Activated CD4-positive, alpha-beta T cell treated with anti-CD3 and anti-CD28 coated beads, Interleukin-2, amount 50 U/mL, for 16 hours (primary cell): ENCODE data around the gene ADD3.
"Not testable (repeated sequence)": the region's sequence is repeated elsewhere in the genome, so short reads cannot be mapped to it uniquely, and the experiment has no call there.

Experiments used
- DNase-seq: peaks from one replicate; pipeline ENCODE4 v3.0.0-alpha.2; 2020

ADD3 gene

GRCh38 chr10:109977382-109977806, 30.4 kb upstream of the ADD3 start:
- no peak for DNase-seq

GRCh38 chr10:109978481-109978880, 29.3 kb upstream of the ADD3 start:
- DNase-seq = peak; percentile 52

- no peak for DNase-seq
These were observed 28.6 kb upstream of the ADD3 start for GRCh38 chr10:109979215-109979614.

GRCh38 chr10:109981650-109982049, 26.1 kb upstream of the ADD3 start:
- no peak for DNase-seq

- DNase-seq = no peak
These were observed 25.7 kb upstream of the ADD3 start for GRCh38 chr10:109982123-109982522.

- DNase-seq = no peak
These were observed 25.0 kb upstream of the ADD3 start for GRCh38 chr10:109982812-109983211.

- DNase-seq = no peak
These were observed 23.8 kb upstream of the ADD3 start for GRCh38 chr10:109984013-109984412.

GRCh38 chr10:109985768-109986167, 22.0 kb upstream of the ADD3 start:
- DNase-seq = not testable (repeated sequence)

GRCh38 chr10:109987452-109988211, 20.2 kb upstream of the ADD3 start:
- DNase-seq = no peak

- no peak for DNase-seq
These were observed 19.6 kb upstream of the ADD3 start for GRCh38 chr10:109988212-109988596.

GRCh38 chr10:109991266-109991855, 16.4 kb upstream of the ADD3 start:
- no peak for DNase-seq

- DNase-seq = no peak
These were observed 15.3 kb upstream of the ADD3 start for GRCh38 chr10:109992485-109992884.

- no peak for DNase-seq
These were observed 14.0 kb upstream of the ADD3 start for GRCh38 chr10:109993551-109994330.

GRCh38 chr10:109994711-109995577, 12.8 kb upstream of the ADD3 start:
- no peak for DNase-seq

GRCh38 chr10:109995595-109995994, 12.2 kb upstream of the ADD3 start:
- DNase-seq = no peak

- DNase-seq = no peak
These were observed 11.6 kb upstream of the ADD3 start for GRCh38 chr10:109996225-109996624.

- no peak for DNase-seq
These were observed 11.0 kb upstream of the ADD3 start for GRCh38 chr10:109996766-109997171.

- no peak for DNase-seq
These were observed 10.6 kb upstream of the ADD3 start for GRCh38 chr10:109997233-109997632.

- no peak for DNase-seq
These were observed 9.3 kb upstream of the ADD3 start for GRCh38 chr10:109998513-109998912.

- DNase-seq = no peak
These were observed 4.8 kb upstream of the ADD3 start for GRCh38 chr10:110002801-110003523.

GRCh38 chr10:110003524-110003885, 4.3 kb upstream of the ADD3 start:
- no peak for DNase-seq

GRCh38 chr10:110005719-110006118, 2.1 kb upstream of the ADD3 start:
- no peak for DNase-seq
